B cell (primary cell): ENCODE data around the gene NUDT4. TPM values are rescaled to one million over a fixed set of nuclear protein-coding genes. Genes with fewer than 3 reads are reported as not detected.

Experiments
- ATAC-seq: fragments of 200-7000 bp; cut with Tn5 transposase; one replicate; pipeline ENCODE4 v1.10.0; 2021; ENCODE audit warnings: low read depth, mild to moderate bottlenecking, moderate number of reproducible peaks, moderate library complexity
- CTCF ChIA-PET: fragments of 350-600 bp; sonication (Branson Sonifier 250); formaldehyde crosslinking; loops from one replicate; lab custom pipeline; 2021; ENCODE audit warnings: antibody characterized with exemption, inconsistent platforms; lab: Charles Lee
- POLR2A ChIA-PET: fragments of 350-600 bp; sonication (Branson Sonifier 250); formaldehyde crosslinking; loops from one replicate; lab custom pipeline; 2021; ENCODE audit warnings: antibody characterized with exemption; lab: Charles Lee
- DNase-seq: peaks from one replicate; pipeline ENCODE4 v3.0.0; 2013
- H2AFZ ChIP-seq: 2 replicates; pipeline ENCODE4 v1.6.1; 2012; ENCODE audit warnings: mild to moderate bottlenecking, low read depth, low read length; ENCODE audit not compliant: insufficient read depth, poor library complexity, severe bottlenecking
- H3K27ac ChIP-seq, 2 donors: 1 replicate in 1 of 2; 2 replicates in 1 of 2; pipeline ENCODE4 v1.5.1; 2012 to 2013; ENCODE audit warnings: low read length in 2 of 2, mild to moderate bottlenecking in 2 of 2, moderate library complexity in 1 of 2
- H3K27me3 ChIP-seq, 4 experiments: fragments of 200-600 bp in 1 of 4; sonication (generic) in 1 of 4; replicated peaks in 1 of 4; 1 replicate in 2 of 4; 2 replicates in 2 of 4; pipeline versions ENCODE4 v1.6.1 to v1.7.0; 2013 to 2016; ENCODE audit warnings: low read length in 3 of 4, mild to moderate bottlenecking in 2 of 4, mixed read lengths in 1 of 4, moderate library complexity in 1 of 4; ENCODE audit not compliant: insufficient read depth in 4 of 4, control insufficient read depth in 3 of 4; ENCODE audit errors: control extremely low read depth in 1 of 4
- H3K36me3 ChIP-seq, 2 experiments: replicated peaks in 1 of 2; 1 replicate in 1 of 2; 2 replicates in 1 of 2; pipeline versions ENCODE4 v1.6.1 to v1.7.1; 2013; ENCODE audit warnings: low read length in 1 of 2; ENCODE audit not compliant: insufficient read depth in 2 of 2, control insufficient read depth in 1 of 2; ENCODE audit errors: control extremely low read depth in 1 of 2, extremely low read depth in 1 of 2
- H3K4me1 ChIP-seq, 2 donors: fragments of 200-600 bp in 1 of 2; sonication (generic) in 1 of 2; 1 replicate in 1 of 2; 2 replicates in 1 of 2; pipeline versions ENCODE4 v1.5.1 to v1.6.1; 2013 to 2017; ENCODE audit warnings: low read length in 2 of 2; ENCODE audit not compliant: control insufficient read depth in 2 of 2, insufficient read depth in 2 of 2
- H3K4me2 ChIP-seq: replicated peaks from 2 replicates; pipeline ENCODE3; 2012; ENCODE audit warnings: mild to moderate bottlenecking, low read depth, low read length; ENCODE audit not compliant: poor library complexity, severe bottlenecking
- H3K4me3 ChIP-seq, 5 experiments: fragments of 200-600 bp in 1 of 5; sonication (generic) in 1 of 5; 1 replicate in 3 of 5; 2 replicates in 2 of 5; pipeline versions ENCODE4 v1.5.1 to v1.7.0; 2011 to 2016; ENCODE audit warnings: low read length in 4 of 5, mild to moderate bottlenecking in 4 of 5, low read depth in 2 of 5, control low read depth in 1 of 5, moderate library complexity in 1 of 5; ENCODE audit not compliant: insufficient read depth in 1 of 5; ENCODE audit errors: control extremely low read depth in 1 of 5, extremely low read depth in 1 of 5
- H3K79me2 ChIP-seq: fragments of 200-600 bp; sonication (generic); one replicate; pipeline ENCODE4 v1.6.0; 2016; ENCODE audit warnings: low read length; ENCODE audit not compliant: control insufficient read depth, insufficient read depth
- H3K9ac ChIP-seq: fragments of 200-600 bp; sonication (generic); 2 replicates; pipeline ENCODE4 v1.6.1; 2017; ENCODE audit warnings: mild to moderate bottlenecking, low read length, moderate library complexity
- H3K9me3 ChIP-seq, 3 donors: one replicate each; pipeline versions ENCODE4 v1.6.1 to v1.7.1; 2013; ENCODE audit warnings: low read length in 2 of 3; ENCODE audit not compliant: control insufficient read depth in 2 of 3, insufficient read depth in 1 of 3; ENCODE audit errors: control extremely low read depth in 1 of 3
- H4K20me1 ChIP-seq: 2 replicates; pipeline ENCODE4 v1.6.0; 2012; ENCODE audit warnings: mild to moderate bottlenecking, low read length; ENCODE audit not compliant: insufficient read depth, control insufficient read depth, poor library complexity, severe bottlenecking
- H3K27ac Mint-ChIP-seq: one replicate; pipeline ENCODE4 v1.8.0; 2021; ENCODE audit warnings: mixed read lengths
- H3K27me3 Mint-ChIP-seq: one replicate; pipeline ENCODE4 v1.8.0; 2021; ENCODE audit warnings: mixed read lengths
- H3K4me1 Mint-ChIP-seq: one replicate; pipeline ENCODE4 v1.8.0; 2021; ENCODE audit warnings: mixed read lengths
- H3K4me3 Mint-ChIP-seq: one replicate; pipeline ENCODE4 v1.8.0; 2021; ENCODE audit warnings: mixed read lengths
- H3K9me3 Mint-ChIP-seq: one replicate; pipeline ENCODE4 v1.8.0; 2022; ENCODE audit warnings: mixed read lengths; ENCODE audit not compliant: insufficient read depth
- EZH2 ChIP-seq: IDR thresholded peaks from 2 replicates; pipeline ENCODE4 v1.6.1; 2012; ENCODE audit warnings: borderline replicate concordance, low read depth, mild to moderate bottlenecking, moderate library complexity, low read length; ENCODE audit not compliant: insufficient read depth, poor library complexity, severe bottlenecking
- WGBS: methylation state at CpG from one replicate; pipeline ENCODE4 v1.1.5; 2013; ENCODE audit warnings: missing lambda C conversion rate; ENCODE audit not compliant: insufficient coverage; 5-methylcytosine and 5-hydroxymethylcytosine counted together
- intact Hi-C: fragments of 100-400 bp; cut with micrococcal nuclease; formaldehyde crosslinking; loops from one replicate; pipeline ENCODE4 v1.10.0; 2022
- polyA plus RNA-seq: library from polyadenylated mRNA; depleted of rRNA; stranded (reverse); fragments of >200 nt; gene quantifications from 2 replicates; pipeline ENCODE4 v1.2.3, GENCODE V29; 2012
- total RNA-seq, 2 donors: library from RNA; stranded (reverse); fragments of 120-200 nt in 1 of 2; gene quantifications; 1 replicate in 1 of 2; 2 replicates in 1 of 2; pipeline versions ENCODE4 v1.2.3 to v1.2.4, GENCODE V29; 2013 to 2022
- TF ChIP-seq, protein P1 (sequence below): fragments of 200-600 bp; IDR thresholded peaks from one replicate; pipeline ENCODE4 v1.8.0; 2022; ENCODE audit warnings: antibody characterized with exemption, mild to moderate bottlenecking

The NUDT4 gene
- total and polyA plus RNA-seq, 2 donors (not counting 1 experiment from before 2014, with no cell fraction given) = 18.3 to 56.8 TPM

DNA sequence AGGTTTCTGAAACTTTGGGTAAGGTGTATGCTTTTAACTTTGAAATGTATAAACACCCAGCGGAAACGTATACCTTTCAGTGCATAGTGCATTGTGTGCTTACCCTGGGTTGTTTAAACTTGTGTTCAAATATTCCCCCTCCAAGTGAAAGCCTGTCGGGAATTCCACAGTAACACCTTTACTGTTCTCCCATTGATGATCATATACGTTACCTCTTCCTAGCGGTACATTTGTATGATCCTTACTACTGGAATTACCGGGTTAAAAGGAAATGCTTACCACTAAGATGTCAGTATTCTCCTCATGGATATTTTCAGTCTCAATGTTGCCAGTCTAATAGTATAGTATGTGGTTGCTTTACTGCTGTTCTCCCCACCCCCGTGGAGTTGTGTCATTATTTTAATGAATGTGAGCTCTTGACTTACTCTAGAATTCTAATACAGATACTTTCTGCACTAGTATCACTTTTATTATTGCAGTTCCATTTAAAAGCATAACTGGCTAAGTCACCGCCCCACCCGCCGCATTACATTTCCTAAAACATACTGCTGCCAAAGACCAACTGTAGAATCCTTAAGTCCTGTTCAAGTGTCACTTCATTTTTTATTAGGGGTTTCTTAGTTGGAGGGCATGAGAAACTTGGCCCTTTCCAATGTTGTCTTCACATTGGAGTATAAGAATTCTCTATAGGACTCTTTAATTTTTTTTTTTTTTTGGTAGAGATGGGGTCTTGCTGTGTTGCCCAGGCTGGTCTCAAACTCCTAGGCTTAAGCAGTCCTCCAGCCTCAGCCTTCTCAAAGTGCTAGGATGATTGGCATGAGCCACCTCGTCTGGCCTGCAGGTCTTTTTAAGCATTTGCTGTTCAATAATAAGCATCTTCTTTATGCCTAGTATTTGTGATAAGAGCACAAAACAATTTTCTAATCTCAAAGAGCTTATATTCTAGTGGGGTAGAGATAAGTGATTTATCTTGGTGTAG, 24.9 kb downstream of the NUDT4 start:
- H3K9me3 Mint-ChIP-seq = no peaks in the 10 kb centered on the region
- Histone ChIP-seq H2AFZ (no peak overlapping the region), H3K27me3 (no peaks in the 10 kb centered on the region), H3K36me3 (peaks cover 10 to 26% of the 10 kb centered on the region in 2 experiments), H4K20me1 (peaks cover 9% of the 10 kb centered on the region), H3K4me2 (no peak overlapping the region), H3K9me3 (no peaks in the 10 kb centered on the region), H3K79me2 (no peaks in the 10 kb centered on the region), H3K27ac (no peak overlapping the region), H3K4me3 (no peak overlapping the region), H3K9ac (no peak overlapping the region), H3K4me1 (no peaks in the 10 kb centered on the region)
- CTCF ChIA-PET = interaction anchor here (0.6 to 4.0 kb wide), 3 partner anchors 20 to 618 kb away, joined by 3 to 19 read pairs (median 3); no protein-coding TSS in a partner anchor
- ATAC-seq (no peak), DNase-seq (no peak)
- peaks cover 5% of the 10 kb centered on the region for H3K4me1 Mint-ChIP-seq
- POLR2A ChIA-PET = interaction anchor here (0.5 kb wide), 1 partner anchor 1928 kb away, joined by 5 read pairs; no protein-coding TSS in a partner anchor
- 93% methylated on average over 2 of the region's 11 CpGs for WGBS
- no peak for TF ChIP-seq EZH2
- TF ChIP-seq, protein P1, sequence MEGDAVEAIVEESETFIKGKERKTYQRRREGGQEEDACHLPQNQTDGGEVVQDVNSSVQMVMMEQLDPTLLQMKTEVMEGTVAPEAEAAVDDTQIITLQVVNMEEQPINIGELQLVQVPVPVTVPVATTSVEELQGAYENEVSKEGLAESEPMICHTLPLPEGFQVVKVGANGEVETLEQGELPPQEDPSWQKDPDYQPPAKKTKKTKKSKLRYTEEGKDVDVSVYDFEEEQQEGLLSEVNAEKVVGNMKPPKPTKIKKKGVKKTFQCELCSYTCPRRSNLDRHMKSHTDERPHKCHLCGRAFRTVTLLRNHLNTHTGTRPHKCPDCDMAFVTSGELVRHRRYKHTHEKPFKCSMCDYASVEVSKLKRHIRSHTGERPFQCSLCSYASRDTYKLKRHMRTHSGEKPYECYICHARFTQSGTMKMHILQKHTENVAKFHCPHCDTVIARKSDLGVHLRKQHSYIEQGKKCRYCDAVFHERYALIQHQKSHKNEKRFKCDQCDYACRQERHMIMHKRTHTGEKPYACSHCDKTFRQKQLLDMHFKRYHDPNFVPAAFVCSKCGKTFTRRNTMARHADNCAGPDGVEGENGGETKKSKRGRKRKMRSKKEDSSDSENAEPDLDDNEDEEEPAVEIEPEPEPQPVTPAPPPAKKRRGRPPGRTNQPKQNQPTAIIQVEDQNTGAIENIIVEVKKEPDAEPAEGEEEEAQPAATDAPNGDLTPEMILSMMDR = no peak
- H3K4me3 Mint-ChIP-seq = no peak overlapping the region
- no peaks in the 10 kb centered on the region for H3K27me3 Mint-ChIP-seq
- H3K27ac Mint-ChIP-seq = no peak overlapping the region
- intact Hi-C loops = no loop called here
